Caco-2 (cell line): ENCODE results near the gene PPP1R13L. TPM values are rescaled to one million over a fixed set of nuclear protein-coding genes. Genes with fewer than 3 reads are reported as not detected.

Source experiments
- BruUV-seq: library from RNA; stranded (reverse); fragments of 400-500 nt; replicated peaks from 2 replicates; lab custom pipeline; 2021; lab: Mats Ljungman, UMichigan
- CTCF ChIA-PET: fragments of 300-600 bp; sonication (Branson Sonifier 250); formaldehyde crosslinking; loops from one replicate; lab custom pipeline; 2022; ENCODE audit warnings: antibody characterized with exemption; lab: Charles Lee
- POLR2A ChIA-PET: fragments of 300-600 bp; sonication (Branson Sonifier 250); formaldehyde crosslinking; loops from one replicate; lab custom pipeline; 2022; ENCODE audit warnings: antibody characterized with exemption; lab: Charles Lee
- DNase-seq, 2 experiments: peaks; one replicate each; pipeline versions ENCODE4 v3.0.0 to v3.0.0-alpha.2; 2020 to 2022
- H3K27me3 ChIP-seq: replicated peaks from 2 replicates; pipeline ENCODE4 v1.6.0; 2011; ENCODE audit warnings: low read length; ENCODE audit not compliant: control insufficient read depth, insufficient read depth
- H3K36me3 ChIP-seq: 2 replicates; pipeline ENCODE4 v1.5.1; 2011; ENCODE audit warnings: low read length; ENCODE audit not compliant: control insufficient read depth, insufficient read depth
- H3K4me1 ChIP-seq: fragments of 250-450 bp; sonication (Bioruptor Pico); 2 replicates; pipeline ENCODE4 v1.5.1; 2020; ENCODE audit warnings: mild to moderate bottlenecking
- H3K4me3 ChIP-seq: 2 replicates; pipeline ENCODE4 v1.5.1; 2011; ENCODE audit warnings: low read depth, mild to moderate bottlenecking, control low read depth, low read length
- H3K9me3 ChIP-seq: fragments of 250-450 bp; sonication (Bioruptor Pico); 2 replicates; pipeline ENCODE4 v1.5.1; 2020; ENCODE audit warnings: mild to moderate bottlenecking, moderate library complexity
- H3K27ac Mint-ChIP-seq: one replicate; pipeline ENCODE4 v1.8.0; 2022; ENCODE audit warnings: mixed read lengths; ENCODE audit not compliant: unreplicated experiment
- H3K27me3 Mint-ChIP-seq: one replicate; pipeline ENCODE4 v1.8.0; 2022; ENCODE audit warnings: mixed read lengths; ENCODE audit not compliant: insufficient read depth, unreplicated experiment
- H3K36me3 Mint-ChIP-seq: one replicate; pipeline ENCODE4 v1.8.0; 2022; ENCODE audit warnings: mild to moderate bottlenecking, mixed read lengths; ENCODE audit not compliant: insufficient read depth, unreplicated experiment
- H3K4me1 Mint-ChIP-seq: one replicate; pipeline ENCODE4 v1.8.0; 2022; ENCODE audit warnings: low read depth, mixed read lengths; ENCODE audit not compliant: unreplicated experiment
- H3K4me3 Mint-ChIP-seq: one replicate; pipeline ENCODE4 v1.8.0; 2022; ENCODE audit warnings: mild to moderate bottlenecking, moderate library complexity, mixed read lengths; ENCODE audit not compliant: unreplicated experiment
- H3K9me3 Mint-ChIP-seq: one replicate; pipeline ENCODE4 v1.8.0; 2022; ENCODE audit warnings: mixed read lengths; ENCODE audit not compliant: unreplicated experiment
- CTCF ChIP-seq, 2 experiments: fragments of 200-600 bp in 1 of 2; IDR thresholded peaks; 1 replicate in 1 of 2; 2 replicates in 1 of 2; pipeline versions ENCODE4 v1.5.1 to v1.8.0; 2011 to 2022; ENCODE audit warnings: antibody characterized with exemption in 1 of 2, control low read depth in 1 of 2, inconsistent platforms in 1 of 2, low read depth in 1 of 2, low read length in 1 of 2, mild to moderate bottlenecking in 1 of 2, moderate library complexity in 1 of 2; ENCODE audit not compliant: insufficient read depth in 1 of 2, severe bottlenecking in 1 of 2, unreplicated experiment in 1 of 2
- intact Hi-C: fragments of 100-400 bp; cut with micrococcal nuclease; formaldehyde crosslinking; loops from one replicate; pipeline ENCODE4 v1.10.0; 2022; ENCODE audit not compliant: unreplicated experiment
- total RNA-seq: library from RNA; stranded (reverse); gene quantifications from 2 replicates; pipeline ENCODE4 v1.2.3, GENCODE V29; 2022

The PPP1R13L gene
- total RNA-seq, 1 experiment from 2014 or later = 65.8 TPM

- ChIA-PET POLR2A (interaction anchor here (0.6 kb wide), 1 partner anchor 34 kb away, joined by 3 read pairs; no protein-coding TSS in a partner anchor), CTCF (no interaction called here)
- Mint-ChIP-seq H3K27me3 (no peaks in the 10 kb centered on the region), H3K4me3 (no peak overlapping the region), H3K36me3 (peaks cover 75% of the 10 kb centered on the region), H3K4me1 (no peaks in the 10 kb centered on the region), H3K27ac (no peak overlapping the region), H3K9me3 (no peaks in the 10 kb centered on the region)
- DNase-seq = no peak
- Histone ChIP-seq H3K4me1 (no peaks in the 10 kb centered on the region), H3K9me3 (no peaks in the 10 kb centered on the region), H3K36me3 (peaks cover 1% of the 10 kb centered on the region), H3K27me3 (no peaks in the 10 kb centered on the region), H3K4me3 (no peak overlapping the region)
- TF ChIP-seq CTCF (IDR thresholded peaks at IDR 0.05; ENCODE audit: insufficient read depth in 1 of 2, low read depth in 1 of 2, low read length in 1 of 2, severe bottlenecking in 1 of 2, unreplicated experiment in 1 of 2) = no peak
- no TSS peak for BruUV-seq
- intact Hi-C loops = no loop called here
Observed at GRCh38 chr19:45355910-45356309, 49.0 kb downstream of the PPP1R13L start.

GRCh38 chr19:45355402-45355801, 49.5 kb downstream of the PPP1R13L start:
- ChIA-PET POLR2A (interaction anchor here (0.6 kb wide), 1 partner anchor 35 kb away, joined by 3 read pairs; no protein-coding TSS in a partner anchor), CTCF (no interaction called here)
- no peak overlapping the region for H3K4me3 ChIP-seq
- no peaks in the 10 kb centered on the region for H3K27me3 ChIP-seq
- no peak for DNase-seq
- Mint-ChIP-seq H3K9me3 (no peaks in the 10 kb centered on the region), H3K36me3 (peaks cover 78% of the 10 kb centered on the region), H3K27ac (no peak overlapping the region), H3K4me1 (no peaks in the 10 kb centered on the region), H3K4me3 (no peak overlapping the region), H3K27me3 (no peaks in the 10 kb centered on the region)
- intact Hi-C loops = no loop called here
- H3K4me1 ChIP-seq = no peaks in the 10 kb centered on the region
- H3K36me3 ChIP-seq = peaks cover 1% of the 10 kb centered on the region
- no TSS peak for BruUV-seq
- TF ChIP-seq CTCF (IDR thresholded peaks at IDR 0.05; ENCODE audit: insufficient read depth in 1 of 2, low read depth in 1 of 2, low read length in 1 of 2, severe bottlenecking in 1 of 2, unreplicated experiment in 1 of 2) = no peak
- no peaks in the 10 kb centered on the region for H3K9me3 ChIP-seq

- CTCF ChIA-PET = interaction anchor here (0.5 kb wide), 1 partner anchor 138 kb away, joined by 4 read pairs; no protein-coding TSS in a partner anchor
- Histone ChIP-seq H3K4me1 (no peaks in the 10 kb centered on the region), H3K36me3 (peaks cover 1% of the 10 kb centered on the region), H3K27me3 (no peaks in the 10 kb centered on the region), H3K9me3 (no peaks in the 10 kb centered on the region), H3K4me3 (no peak overlapping the region)
- BruUV-seq = no TSS peak
- H3K27ac Mint-ChIP-seq = no peak overlapping the region
- peaks cover 79% of the 10 kb centered on the region for H3K36me3 Mint-ChIP-seq
- H3K4me3 Mint-ChIP-seq = no peak overlapping the region
- intact Hi-C loops = no loop called here
- no peaks in the 10 kb centered on the region for H3K27me3 Mint-ChIP-seq
- no peak for TF ChIP-seq CTCF (IDR thresholded peaks at IDR 0.05; ENCODE audit: insufficient read depth in 1 of 2, low read depth in 1 of 2, low read length in 1 of 2, severe bottlenecking in 1 of 2, unreplicated experiment in 1 of 2)
- H3K9me3 Mint-ChIP-seq = no peaks in the 10 kb centered on the region
- POLR2A ChIA-PET = no interaction called here
- peaks cover under 1% of the 10 kb centered on the region for H3K4me1 Mint-ChIP-seq
- DNase-seq = no peak
Observed at GRCh38 chr19:45354241-45354842, 50.5 kb downstream of the PPP1R13L start.
